B cell (primary cell): Measurements from ENCODE around the gene ARMC9. TPM values are rescaled to one million over a fixed set of nuclear protein-coding genes. Genes with fewer than 3 reads are reported as not detected.

Experiments used
- ATAC-seq: fragments of 200-7000 bp; cut with Tn5 transposase; one replicate; pipeline ENCODE4 v1.10.0; 2021; ENCODE audit warnings: low read depth, mild to moderate bottlenecking, moderate number of reproducible peaks, moderate library complexity
- CTCF ChIA-PET: fragments of 350-600 bp; sonication (Branson Sonifier 250); formaldehyde crosslinking; loops from one replicate; lab custom pipeline; 2021; ENCODE audit warnings: antibody characterized with exemption, inconsistent platforms; lab: Charles Lee
- POLR2A ChIA-PET: fragments of 350-600 bp; sonication (Branson Sonifier 250); formaldehyde crosslinking; loops from one replicate; lab custom pipeline; 2021; ENCODE audit warnings: antibody characterized with exemption; lab: Charles Lee
- DNase-seq: peaks from one replicate; pipeline ENCODE4 v3.0.0; 2013
- H2AFZ ChIP-seq: 2 replicates; pipeline ENCODE4 v1.6.1; 2012; ENCODE audit warnings: mild to moderate bottlenecking, low read depth, low read length; ENCODE audit not compliant: insufficient read depth, poor library complexity, severe bottlenecking
- H3K27ac ChIP-seq, 2 donors: 1 replicate in 1 of 2; 2 replicates in 1 of 2; pipeline ENCODE4 v1.5.1; 2012 to 2013; ENCODE audit warnings: low read length in 2 of 2, mild to moderate bottlenecking in 2 of 2, moderate library complexity in 1 of 2
- H3K27me3 ChIP-seq, 4 experiments: fragments of 200-600 bp in 1 of 4; sonication (generic) in 1 of 4; replicated peaks in 1 of 4; 1 replicate in 2 of 4; 2 replicates in 2 of 4; pipeline versions ENCODE4 v1.6.1 to v1.7.0; 2013 to 2016; ENCODE audit warnings: low read length in 3 of 4, mild to moderate bottlenecking in 2 of 4, mixed read lengths in 1 of 4, moderate library complexity in 1 of 4; ENCODE audit not compliant: insufficient read depth in 4 of 4, control insufficient read depth in 3 of 4; ENCODE audit errors: control extremely low read depth in 1 of 4
- H3K36me3 ChIP-seq, 2 experiments: replicated peaks in 1 of 2; 1 replicate in 1 of 2; 2 replicates in 1 of 2; pipeline versions ENCODE4 v1.6.1 to v1.7.1; 2013; ENCODE audit warnings: low read length in 1 of 2; ENCODE audit not compliant: insufficient read depth in 2 of 2, control insufficient read depth in 1 of 2; ENCODE audit errors: control extremely low read depth in 1 of 2, extremely low read depth in 1 of 2
- H3K4me1 ChIP-seq, 2 donors: fragments of 200-600 bp in 1 of 2; sonication (generic) in 1 of 2; 1 replicate in 1 of 2; 2 replicates in 1 of 2; pipeline versions ENCODE4 v1.5.1 to v1.6.1; 2013 to 2017; ENCODE audit warnings: low read length in 2 of 2; ENCODE audit not compliant: control insufficient read depth in 2 of 2, insufficient read depth in 2 of 2
- H3K4me2 ChIP-seq: replicated peaks from 2 replicates; pipeline ENCODE3; 2012; ENCODE audit warnings: mild to moderate bottlenecking, low read depth, low read length; ENCODE audit not compliant: poor library complexity, severe bottlenecking
- H3K4me3 ChIP-seq, 5 experiments: fragments of 200-600 bp in 1 of 5; sonication (generic) in 1 of 5; 1 replicate in 3 of 5; 2 replicates in 2 of 5; pipeline versions ENCODE4 v1.5.1 to v1.7.0; 2011 to 2016; ENCODE audit warnings: low read length in 4 of 5, mild to moderate bottlenecking in 4 of 5, low read depth in 2 of 5, control low read depth in 1 of 5, moderate library complexity in 1 of 5; ENCODE audit not compliant: insufficient read depth in 1 of 5; ENCODE audit errors: control extremely low read depth in 1 of 5, extremely low read depth in 1 of 5
- H3K79me2 ChIP-seq: fragments of 200-600 bp; sonication (generic); one replicate; pipeline ENCODE4 v1.6.0; 2016; ENCODE audit warnings: low read length; ENCODE audit not compliant: control insufficient read depth, insufficient read depth
- H3K9ac ChIP-seq: fragments of 200-600 bp; sonication (generic); 2 replicates; pipeline ENCODE4 v1.6.1; 2017; ENCODE audit warnings: mild to moderate bottlenecking, low read length, moderate library complexity
- H3K9me3 ChIP-seq, 3 donors: one replicate each; pipeline versions ENCODE4 v1.6.1 to v1.7.1; 2013; ENCODE audit warnings: low read length in 2 of 3; ENCODE audit not compliant: control insufficient read depth in 2 of 3, insufficient read depth in 1 of 3; ENCODE audit errors: control extremely low read depth in 1 of 3
- H4K20me1 ChIP-seq: 2 replicates; pipeline ENCODE4 v1.6.0; 2012; ENCODE audit warnings: mild to moderate bottlenecking, low read length; ENCODE audit not compliant: insufficient read depth, control insufficient read depth, poor library complexity, severe bottlenecking
- H3K27ac Mint-ChIP-seq: one replicate; pipeline ENCODE4 v1.8.0; 2021; ENCODE audit warnings: mixed read lengths
- H3K27me3 Mint-ChIP-seq: one replicate; pipeline ENCODE4 v1.8.0; 2021; ENCODE audit warnings: mixed read lengths
- H3K4me1 Mint-ChIP-seq: one replicate; pipeline ENCODE4 v1.8.0; 2021; ENCODE audit warnings: mixed read lengths
- H3K4me3 Mint-ChIP-seq: one replicate; pipeline ENCODE4 v1.8.0; 2021; ENCODE audit warnings: mixed read lengths
- H3K9me3 Mint-ChIP-seq: one replicate; pipeline ENCODE4 v1.8.0; 2022; ENCODE audit warnings: mixed read lengths; ENCODE audit not compliant: insufficient read depth
- CTCF ChIP-seq: fragments of 200-600 bp; IDR thresholded peaks from one replicate; pipeline ENCODE4 v1.8.0; 2022; ENCODE audit warnings: antibody characterized with exemption, mild to moderate bottlenecking
- EZH2 ChIP-seq: IDR thresholded peaks from 2 replicates; pipeline ENCODE4 v1.6.1; 2012; ENCODE audit warnings: borderline replicate concordance, low read depth, mild to moderate bottlenecking, moderate library complexity, low read length; ENCODE audit not compliant: insufficient read depth, poor library complexity, severe bottlenecking
- WGBS: methylation state at CpG from one replicate; pipeline ENCODE4 v1.1.5; 2013; ENCODE audit warnings: missing lambda C conversion rate; ENCODE audit not compliant: insufficient coverage; 5-methylcytosine and 5-hydroxymethylcytosine counted together
- intact Hi-C: fragments of 100-400 bp; cut with micrococcal nuclease; formaldehyde crosslinking; loops from one replicate; pipeline ENCODE4 v1.10.0; 2022
- polyA plus RNA-seq: library from polyadenylated mRNA; depleted of rRNA; stranded (reverse); fragments of >200 nt; gene quantifications from 2 replicates; pipeline ENCODE4 v1.2.3, GENCODE V29; 2012
- total RNA-seq, 2 donors: library from RNA; stranded (reverse); fragments of 120-200 nt in 1 of 2; gene quantifications; 1 replicate in 1 of 2; 2 replicates in 1 of 2; pipeline versions ENCODE4 v1.2.3 to v1.2.4, GENCODE V29; 2013 to 2022

Gene ARMC9
- total and polyA plus RNA-seq, 2 donors (not counting 1 experiment from before 2014, with no cell fraction given): 0.40 to 5.4 TPM

GRCh38 chr2:231200805-231201474 is 2.5 kb downstream of the ARMC9 start:
- H2AFZ ChIP-seq: no peak overlapping the region
- H3K27me3 Mint-ChIP-seq: peaks cover 7% of the 10 kb centered on the region
- no peak overlapping the region for H3K4me3 Mint-ChIP-seq
- intact Hi-C loops: no loop called here
- no peak overlapping the region for H3K9ac ChIP-seq
- WGBS: 80% methylated on average over 3 of the region's 3 CpGs
- no peaks in the 10 kb centered on the region for H3K36me3 ChIP-seq
- H4K20me1 ChIP-seq: no peaks in the 10 kb centered on the region
- POLR2A ChIA-PET: no interaction called here
- H3K79me2 ChIP-seq: no peaks in the 10 kb centered on the region
- H3K27ac ChIP-seq: no peak overlapping the region
- H3K27ac Mint-ChIP-seq: no peak overlapping the region
- ATAC-seq: no peak
- H3K4me3 ChIP-seq: no peak overlapping the region
- no peaks in the 10 kb centered on the region for H3K9me3 Mint-ChIP-seq
- H3K4me1 ChIP-seq: peaks cover 8 to 12% of the 10 kb centered on the region in 2 donors
- H3K4me2 ChIP-seq: no peak overlapping the region
- H3K4me1 Mint-ChIP-seq: peaks cover 10% of the 10 kb centered on the region
- no peak for DNase-seq
- CTCF ChIA-PET: no interaction called here
- H3K9me3 ChIP-seq: no peaks in the 10 kb centered on the region
- H3K27me3 ChIP-seq: peaks cover 0 to 2% (median 0%) of the 10 kb centered on the region in 4 experiments
- TF ChIP-seq EZH2 (no peak), CTCF (no peak)

GRCh38 chr2:231201475-231201814 is 3.0 kb downstream of the ARMC9 start:
- no peak overlapping the region for H3K4me2 ChIP-seq
- no peak overlapping the region for H2AFZ ChIP-seq
- H3K9ac ChIP-seq: no peak overlapping the region
- 85% methylated on average over 4 of the region's 4 CpGs for WGBS
- peaks cover 8 to 12% of the 10 kb centered on the region in 2 donors for H3K4me1 ChIP-seq
- H4K20me1 ChIP-seq: no peaks in the 10 kb centered on the region
- Mint-ChIP-seq H3K27ac (no peak overlapping the region), H3K4me1 (peaks cover 10% of the 10 kb centered on the region), H3K9me3 (no peaks in the 10 kb centered on the region), H3K4me3 (no peak overlapping the region), H3K27me3 (peaks cover 4% of the 10 kb centered on the region)
- H3K27me3 ChIP-seq: peaks cover 0 to 2% (median 0%) of the 10 kb centered on the region in 4 experiments
- no peaks in the 10 kb centered on the region for H3K9me3 ChIP-seq
- intact Hi-C loops: no loop called here
- POLR2A ChIA-PET: no interaction called here
- H3K27ac ChIP-seq: no peak overlapping the region
- no peaks in the 10 kb centered on the region for H3K36me3 ChIP-seq
- H3K4me3 ChIP-seq: no peak overlapping the region
- CTCF ChIA-PET: no interaction called here
- no peak for ATAC-seq
- no peaks in the 10 kb centered on the region for H3K79me2 ChIP-seq
- TF ChIP-seq EZH2 (no peak), CTCF (no peak)
- no peak for DNase-seq
